Fibroblast of skin of scalp (primary cell): ENCODE measurements around the gene GRK2.
A peak's percentile ranks its signal among the peaks of the same experiment; 100 is the strongest.

Experiments used
- DNase-seq: peaks from one replicate; pipeline ENCODE4 v3.0.0-alpha.2; 2013

The GRK2 gene

DNA sequence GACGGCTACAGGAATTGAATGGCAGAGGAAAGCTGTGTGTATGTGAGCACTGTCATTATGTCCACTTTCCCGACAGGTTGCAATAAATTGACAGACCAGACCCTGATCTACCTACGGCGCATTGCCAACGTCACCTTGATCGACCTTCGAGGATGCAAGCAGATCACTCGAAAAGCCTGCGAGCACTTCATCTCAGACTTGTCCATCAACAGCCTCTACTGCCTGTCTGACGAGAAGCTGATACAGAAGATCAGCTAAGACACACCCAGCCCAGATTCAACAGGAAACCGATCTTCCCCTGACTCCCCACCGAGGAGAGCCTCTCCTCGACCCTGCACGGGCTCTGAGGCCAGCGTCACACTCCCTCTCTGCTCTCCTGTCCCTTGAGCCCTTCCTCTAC, 11.5 kb upstream of the GRK2 start:
- no peak for DNase-seq

DNA sequence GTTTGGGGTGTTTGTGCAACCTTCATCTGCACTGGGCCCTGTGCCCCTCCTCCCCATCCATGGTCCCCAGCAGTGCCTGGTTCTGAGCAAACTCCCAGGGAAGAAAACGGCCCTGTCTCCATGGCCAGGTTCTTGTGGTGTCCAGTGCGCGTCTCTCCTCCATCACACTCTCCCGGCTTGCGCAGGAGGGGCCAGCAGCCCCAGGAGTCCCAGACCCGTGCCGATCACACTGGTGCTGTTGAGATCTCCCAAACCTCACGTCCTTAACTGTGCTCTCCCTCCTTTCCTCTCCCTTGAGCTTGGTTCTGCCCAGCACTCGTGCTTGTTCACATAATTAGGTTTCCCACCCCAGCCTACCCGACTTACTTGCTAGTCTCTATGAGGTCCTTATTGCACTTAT, 10.9 kb upstream of the GRK2 start:
- DNase-seq: no peak

DNA sequence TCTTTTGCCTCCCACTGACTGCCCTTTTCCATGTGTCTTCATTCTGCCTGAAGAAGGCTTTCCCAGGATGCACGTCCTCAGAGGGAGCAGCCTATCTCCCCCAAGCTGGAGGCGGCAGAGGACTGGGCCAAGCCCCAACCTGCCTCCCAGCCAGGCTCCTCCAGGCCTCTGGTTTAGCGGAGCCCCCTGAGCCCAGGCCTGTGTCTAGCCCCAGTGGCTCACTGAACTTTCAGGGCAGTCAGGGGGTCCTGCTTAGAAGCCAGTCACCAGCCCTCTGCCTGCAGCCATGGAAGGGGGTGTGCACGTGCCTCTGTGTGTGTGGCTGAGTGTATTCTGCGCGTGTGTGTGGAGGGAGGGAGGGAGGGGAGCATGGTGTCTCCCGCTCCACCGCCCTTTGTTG, 10.4 kb upstream of the GRK2 start:
- no peak for DNase-seq

DNA sequence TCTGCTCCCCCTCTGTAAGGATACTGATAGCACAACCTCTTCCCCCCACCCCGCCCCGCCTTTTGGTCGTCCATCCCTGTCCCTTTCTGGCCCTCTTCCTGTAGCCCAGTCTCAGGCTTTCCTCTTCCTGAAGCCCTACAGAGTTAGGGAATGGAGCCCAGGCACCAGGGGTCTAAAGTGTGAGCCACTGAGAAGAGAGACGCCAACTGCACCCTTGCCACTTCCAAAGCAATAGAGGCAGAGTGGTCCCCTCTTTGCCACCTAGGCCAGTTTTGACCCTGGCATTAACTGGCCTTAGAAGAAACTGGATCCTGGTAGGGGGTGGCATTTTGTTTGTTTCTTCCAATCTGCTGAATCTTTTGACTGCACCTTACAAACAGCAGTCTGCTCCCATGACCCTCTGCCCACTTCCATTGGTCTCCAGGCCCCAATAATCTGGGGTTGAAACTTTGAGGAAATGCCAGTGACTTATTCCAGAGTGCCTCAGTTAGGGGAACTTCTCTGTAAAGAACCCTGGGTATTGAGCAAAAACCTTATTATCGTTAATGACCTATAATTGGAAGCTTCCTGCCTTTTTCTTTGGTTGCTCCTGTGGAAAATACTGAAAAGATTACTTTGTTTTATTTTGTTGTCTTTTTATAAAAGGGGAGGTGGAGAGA, 9.7 kb upstream of the GRK2 start:
- DNase-seq: no peak

DNA sequence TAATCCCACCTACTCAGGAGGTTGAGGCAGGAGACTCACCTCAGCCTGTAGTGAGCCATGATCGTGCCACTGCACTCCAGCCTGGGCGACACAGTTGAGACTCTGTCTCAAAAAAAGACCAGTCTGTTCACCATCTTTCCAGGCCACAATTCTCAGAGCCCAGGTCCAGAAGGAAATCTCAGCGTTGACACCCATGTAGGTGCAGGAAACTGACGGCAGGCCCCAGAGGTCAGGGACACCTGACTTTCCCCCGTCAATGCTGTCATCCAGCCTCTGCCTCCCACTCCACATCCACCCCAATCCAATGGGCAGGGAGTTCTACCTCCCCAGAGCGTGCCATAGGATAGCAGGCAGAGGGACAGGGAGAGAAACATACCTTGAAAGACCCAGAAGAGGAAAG, 5.9 kb upstream of the GRK2 start:
- DNase-seq: no peak

DNA sequence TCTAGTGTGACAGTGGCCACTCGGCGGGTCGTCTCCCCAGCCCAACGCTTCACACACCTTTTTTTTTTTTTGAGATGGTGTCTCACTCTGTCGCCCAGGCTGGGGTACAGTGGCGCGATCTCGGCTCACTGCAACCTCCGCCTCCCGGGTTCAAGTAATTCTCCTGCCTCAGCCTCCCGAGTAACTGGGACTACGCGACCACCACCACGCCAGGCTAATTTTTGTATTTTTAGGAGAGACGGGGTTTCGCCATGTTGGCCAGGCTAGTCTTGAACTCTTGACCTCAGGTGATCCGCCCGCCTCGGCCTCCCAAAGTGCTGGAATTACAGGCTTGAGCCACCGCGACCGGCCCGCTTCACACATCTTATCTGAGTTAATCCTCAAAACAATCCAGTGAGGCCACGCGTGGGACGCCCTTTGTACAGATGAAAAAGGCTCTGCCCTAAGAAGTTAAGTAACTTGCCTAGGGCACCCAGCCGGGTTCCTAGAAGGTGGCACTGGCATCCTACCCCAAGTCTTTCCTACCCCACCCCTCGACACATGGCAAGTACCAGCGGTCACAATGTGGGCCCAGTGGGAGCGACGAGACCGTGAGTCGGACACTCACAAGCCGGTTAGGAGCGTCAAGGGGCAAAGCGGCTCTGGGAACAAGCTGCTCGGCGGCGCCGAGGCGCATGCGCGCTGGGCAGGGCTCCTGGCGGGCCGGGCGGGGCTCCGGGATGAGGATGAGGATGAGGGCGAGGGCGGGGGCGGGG, 5.2 kb upstream of the GRK2 start:
- peak; percentile 62 for DNase-seq

DNA sequence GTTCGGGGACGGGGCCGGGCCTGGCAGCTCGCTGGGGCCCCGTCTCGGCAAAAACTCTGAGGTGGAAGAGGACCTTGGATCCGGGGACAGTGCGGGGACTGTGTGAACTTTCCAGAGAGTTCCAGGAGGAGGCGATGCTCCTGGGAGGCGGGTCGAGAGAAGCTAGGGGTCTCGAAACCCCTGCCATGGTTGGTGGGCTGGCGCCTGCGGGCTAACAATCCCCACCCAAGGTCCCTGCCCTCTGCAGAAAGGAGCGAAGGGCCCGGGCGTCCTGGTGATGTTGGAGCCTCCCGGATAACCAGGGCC, 4.7 kb upstream of the GRK2 start:
- DNase-seq: no peak

DNA sequence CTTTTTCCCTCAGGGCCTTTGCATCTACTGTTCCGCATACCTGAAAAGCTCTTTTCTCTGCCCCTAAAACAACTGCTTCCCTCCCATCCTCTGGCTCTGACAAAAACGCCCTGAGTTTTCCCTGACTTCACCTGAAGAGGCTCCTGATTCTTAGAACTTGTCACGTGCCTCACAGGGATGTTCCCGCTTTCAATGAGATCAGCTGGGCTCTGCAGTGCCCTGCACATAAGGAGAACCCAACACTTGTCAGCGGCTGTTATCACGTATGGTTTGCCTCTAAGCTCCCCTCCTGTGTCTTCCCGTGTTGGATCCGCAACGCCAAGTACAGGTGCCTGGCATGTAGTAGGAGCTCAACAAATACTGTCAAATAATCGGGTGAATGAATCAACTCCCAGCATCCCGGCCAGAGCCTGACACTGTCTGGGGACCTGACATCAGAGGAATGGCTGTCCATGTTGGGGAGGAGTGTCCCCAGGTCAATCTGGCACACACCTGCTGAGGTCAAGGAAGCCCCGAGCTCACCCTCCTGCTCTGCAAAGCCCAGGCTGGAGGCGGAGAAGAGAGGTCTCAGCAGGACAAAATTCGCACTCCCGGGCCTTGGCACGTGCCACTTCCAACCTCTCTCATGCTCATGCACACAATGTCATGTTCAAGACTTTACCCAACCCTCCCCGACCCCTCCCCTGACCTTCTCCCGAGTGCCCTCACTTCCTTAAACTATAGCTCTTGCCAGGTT, 4.2 kb upstream of the GRK2 start:
- DNase-seq: no peak

DNA sequence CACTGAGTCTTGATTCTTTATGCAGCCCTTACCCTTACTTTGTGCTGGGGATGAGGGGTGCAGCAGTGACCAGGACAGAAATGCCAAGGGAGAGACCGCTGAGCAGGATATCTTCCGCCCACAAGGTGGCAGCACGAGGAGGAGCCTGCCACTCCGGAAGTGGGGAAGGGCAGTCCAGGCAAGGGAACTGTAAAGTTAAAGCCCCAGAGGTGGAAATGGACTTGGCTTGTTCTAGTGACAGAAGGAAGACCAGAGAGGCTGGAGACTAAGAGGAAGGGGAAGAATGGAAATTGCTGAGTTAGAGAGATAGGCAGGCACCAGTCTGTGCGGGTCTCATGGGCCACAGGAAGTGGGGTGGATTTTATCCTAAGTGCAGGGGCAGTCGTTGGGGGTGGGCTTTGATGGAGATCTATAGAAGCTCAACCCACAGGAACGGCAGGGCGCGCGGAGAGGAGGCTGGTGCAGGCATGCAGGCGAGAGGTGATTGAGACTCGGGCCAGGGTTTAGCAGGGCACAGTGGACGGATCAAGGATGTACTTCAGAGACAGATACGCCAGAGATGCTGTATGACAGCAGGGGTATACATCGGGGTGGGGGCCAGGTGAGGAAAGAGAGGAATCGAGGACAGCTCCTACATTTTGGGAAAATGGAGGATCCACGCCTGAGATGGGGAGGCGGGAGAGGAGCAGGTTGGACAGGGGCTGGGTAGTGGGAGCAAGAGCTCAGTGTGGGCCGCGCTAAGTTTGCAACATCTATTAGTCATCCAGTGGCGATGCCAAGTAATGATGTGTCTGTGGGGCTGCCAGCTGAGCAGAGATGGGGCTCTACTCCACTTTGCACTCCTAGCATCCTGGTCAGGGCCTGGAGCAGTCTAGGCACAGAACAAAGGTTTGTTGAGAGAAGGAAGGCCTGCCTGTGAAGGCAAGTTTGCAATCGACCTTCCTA, 3.3 kb upstream of the GRK2 start:
- DNase-seq: peak; percentile 80

DNA sequence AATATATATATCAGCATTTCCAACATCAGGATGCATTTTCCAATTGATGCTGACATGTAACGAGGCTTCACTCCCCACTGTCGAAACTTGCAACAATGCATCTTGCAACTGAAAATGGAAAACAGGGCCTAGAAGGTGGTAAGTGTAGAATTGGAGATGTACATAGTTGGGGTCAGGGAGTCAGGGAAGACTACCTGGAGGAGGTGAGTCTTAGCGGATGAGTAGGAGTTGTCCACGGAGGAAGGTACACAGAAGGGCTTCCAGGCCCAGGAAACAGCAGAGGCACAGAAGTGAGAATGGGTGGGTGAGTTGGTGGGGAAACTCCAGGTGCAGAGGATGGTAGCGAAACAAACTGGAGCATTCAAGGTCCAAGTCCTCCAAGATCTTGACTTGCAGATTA, 2.0 kb upstream of the GRK2 start:
- DNase-seq: no peak

DNA sequence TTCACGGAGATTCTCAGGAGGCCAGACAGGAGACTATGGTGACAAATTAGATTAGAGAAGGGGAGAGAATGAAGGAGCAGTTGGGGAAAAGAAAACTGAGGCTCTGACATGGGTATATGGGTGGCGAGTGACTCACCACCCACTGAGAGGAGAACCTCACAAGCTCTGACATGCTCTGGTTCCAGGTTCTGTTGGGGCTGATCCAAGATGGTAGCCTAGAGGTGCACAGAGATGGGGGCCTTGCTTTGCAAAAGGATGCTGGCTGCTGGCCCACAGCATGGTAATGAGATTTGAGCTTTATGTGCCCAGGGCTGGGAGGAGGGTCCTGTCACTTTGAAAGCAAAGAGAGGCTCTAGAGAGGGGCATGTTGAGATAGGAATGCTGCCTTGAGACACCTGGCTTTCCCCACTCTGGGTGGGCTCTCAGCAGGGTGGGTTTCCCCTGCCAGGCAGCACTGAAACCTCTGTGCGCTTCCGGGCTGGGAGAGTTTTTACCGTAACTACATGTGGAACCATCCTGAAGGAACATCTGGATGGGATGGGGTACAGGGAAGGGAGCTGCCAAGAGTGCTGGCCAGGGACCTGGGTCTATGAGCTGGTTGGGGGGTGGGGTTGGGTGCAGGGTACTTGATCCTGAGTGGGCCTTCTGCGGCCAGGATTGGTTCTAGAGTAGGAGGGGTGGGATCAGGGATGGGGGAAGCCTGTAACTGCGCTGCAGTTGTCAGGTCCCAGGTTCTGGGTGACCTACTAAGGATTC, 1.2 kb upstream of the GRK2 start:
- no peak for DNase-seq

DNA sequence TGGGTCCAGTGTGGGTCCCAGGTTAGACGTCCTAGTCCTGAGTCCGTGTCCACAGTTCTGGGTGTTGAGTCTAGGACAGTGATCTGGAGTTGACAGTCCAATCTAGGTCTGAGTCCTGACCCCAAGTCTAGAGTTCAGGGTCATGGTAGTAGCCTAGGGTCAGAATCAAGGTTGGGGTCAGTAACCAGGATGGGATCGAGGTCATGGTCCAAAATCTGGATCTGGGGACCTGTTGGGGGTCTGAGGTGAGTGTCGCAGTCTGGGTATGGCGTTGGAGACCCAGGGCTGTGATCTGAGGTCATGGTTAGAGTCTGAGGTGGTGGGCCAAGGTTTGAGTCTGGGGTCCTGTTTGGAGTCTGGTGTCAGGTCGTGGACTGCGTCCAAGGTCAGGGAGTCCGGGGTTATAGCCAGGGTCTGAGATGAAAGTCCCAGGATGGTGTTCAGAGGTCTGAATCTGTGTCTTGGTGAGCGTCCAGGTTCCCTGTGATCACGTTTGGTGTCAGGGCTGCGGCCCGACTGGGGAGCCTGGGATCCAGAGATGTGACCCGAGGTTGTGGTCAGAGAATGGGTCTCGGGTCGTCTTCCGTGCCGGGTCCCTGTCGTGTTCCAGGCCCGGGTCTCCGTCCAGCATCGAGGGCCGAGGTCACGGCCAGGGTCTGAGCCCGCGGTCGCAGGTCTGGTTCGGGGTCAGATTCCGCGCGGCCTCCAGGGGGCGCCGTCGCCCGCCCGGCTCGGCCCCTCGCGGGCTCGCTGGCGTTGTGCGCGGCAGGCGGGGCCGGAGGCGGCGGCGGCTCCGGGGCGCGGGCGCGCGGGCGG, 432 bp upstream of the GRK2 start:
- peak; percentile 62 for DNase-seq

DNA sequence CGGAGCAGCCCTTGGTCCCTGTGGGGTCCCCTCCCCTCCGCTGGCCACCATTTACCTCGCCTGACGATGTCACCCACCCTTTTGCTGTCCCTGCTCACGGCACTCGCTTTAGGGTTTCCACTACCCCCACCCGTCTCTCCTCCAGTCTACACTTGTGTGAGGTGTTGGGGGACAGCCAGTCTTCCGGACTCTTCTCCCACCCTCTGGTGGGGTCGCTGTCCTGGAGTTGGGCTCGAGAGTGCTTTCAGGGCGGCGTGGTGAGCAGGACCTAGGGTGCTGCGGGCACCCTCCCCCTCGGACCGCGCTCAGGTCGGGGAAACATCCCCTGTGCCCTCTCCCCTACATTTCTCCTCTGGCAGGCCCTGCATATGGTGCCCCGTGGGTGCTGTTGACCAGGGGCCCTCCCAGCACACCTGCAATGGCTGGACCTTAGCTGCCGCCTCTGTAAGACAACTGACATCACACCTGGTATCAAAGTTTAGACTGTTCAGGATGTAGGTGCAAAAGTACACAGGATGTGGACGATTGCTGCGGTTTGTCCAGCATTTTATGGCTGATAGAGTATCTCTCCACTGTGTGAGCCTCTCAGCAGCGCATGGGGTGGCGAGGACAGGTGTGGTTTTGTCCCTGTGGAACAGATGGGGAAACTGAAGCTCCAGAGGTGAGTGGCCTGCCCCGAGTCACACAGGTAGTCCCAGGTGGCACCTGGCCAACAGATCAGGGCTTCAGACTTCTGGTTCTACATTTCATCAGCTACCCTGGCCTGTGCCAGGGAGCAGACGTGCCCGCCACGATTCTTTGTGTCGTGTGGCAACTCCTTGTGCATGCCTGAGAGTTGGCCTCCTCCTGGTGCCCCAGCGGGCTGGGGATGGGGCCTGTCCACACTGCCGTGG, 1.2 kb downstream of the GRK2 start:
- DNase-seq: no peak

DNA sequence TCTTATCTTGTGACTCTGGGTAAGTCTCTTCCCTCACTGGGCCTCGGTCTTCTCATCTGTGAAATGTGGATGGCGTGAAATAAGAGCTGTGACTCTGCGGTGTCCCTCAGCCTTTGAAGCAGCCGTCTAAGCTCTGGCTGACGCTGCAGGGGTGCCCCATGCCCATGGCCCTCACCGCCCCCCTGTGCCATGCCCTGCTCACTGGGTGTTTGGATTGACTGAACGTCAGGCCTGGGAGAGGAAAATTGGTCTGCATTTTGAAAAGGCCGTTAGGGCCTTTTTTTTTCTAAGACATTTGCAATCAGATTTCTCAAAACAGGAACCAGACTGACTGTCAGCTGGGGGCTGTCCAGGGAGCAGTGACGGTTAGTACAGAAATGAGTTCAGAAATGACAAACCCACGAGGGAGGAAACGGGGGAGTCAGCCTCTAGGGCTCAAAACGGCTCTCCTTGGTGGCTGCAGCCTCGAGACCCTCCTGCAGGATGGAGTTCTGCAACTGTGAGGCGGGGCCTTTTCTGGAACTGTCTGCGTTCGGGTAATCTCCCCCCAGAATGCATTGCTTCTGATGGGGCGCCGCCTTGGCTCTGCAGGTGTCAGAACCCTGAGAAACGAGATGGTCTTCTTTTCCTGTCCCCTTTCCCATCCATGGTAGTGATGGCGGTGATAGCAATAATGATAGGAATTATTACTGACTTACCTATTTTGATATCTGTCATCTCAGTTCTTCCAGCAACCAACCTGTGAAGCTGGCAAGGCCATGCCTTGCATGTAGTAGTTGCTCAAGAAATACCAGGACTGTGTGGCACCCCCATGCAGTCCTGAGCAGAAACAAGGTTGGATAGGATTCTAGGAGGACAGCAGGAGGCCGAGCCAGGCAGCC, 2.0 kb downstream of the GRK2 start:
- DNase-seq: no peak

DNA sequence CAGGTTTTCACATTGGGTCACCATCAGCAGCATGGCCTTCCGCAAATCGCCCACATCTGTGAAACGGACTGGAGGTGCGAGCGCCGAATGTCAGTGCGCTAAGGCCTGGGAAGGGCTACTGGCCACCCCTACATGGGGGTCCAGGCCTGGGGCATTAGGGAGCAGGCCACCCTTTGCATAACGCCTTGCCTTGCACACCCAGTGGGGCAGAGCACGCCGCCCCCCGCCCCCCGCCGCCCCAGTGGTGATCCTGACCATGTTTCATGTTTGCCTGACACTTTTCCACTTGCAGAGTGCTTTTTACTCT, 2.6 kb downstream of the GRK2 start:
- no peak for DNase-seq

DNA sequence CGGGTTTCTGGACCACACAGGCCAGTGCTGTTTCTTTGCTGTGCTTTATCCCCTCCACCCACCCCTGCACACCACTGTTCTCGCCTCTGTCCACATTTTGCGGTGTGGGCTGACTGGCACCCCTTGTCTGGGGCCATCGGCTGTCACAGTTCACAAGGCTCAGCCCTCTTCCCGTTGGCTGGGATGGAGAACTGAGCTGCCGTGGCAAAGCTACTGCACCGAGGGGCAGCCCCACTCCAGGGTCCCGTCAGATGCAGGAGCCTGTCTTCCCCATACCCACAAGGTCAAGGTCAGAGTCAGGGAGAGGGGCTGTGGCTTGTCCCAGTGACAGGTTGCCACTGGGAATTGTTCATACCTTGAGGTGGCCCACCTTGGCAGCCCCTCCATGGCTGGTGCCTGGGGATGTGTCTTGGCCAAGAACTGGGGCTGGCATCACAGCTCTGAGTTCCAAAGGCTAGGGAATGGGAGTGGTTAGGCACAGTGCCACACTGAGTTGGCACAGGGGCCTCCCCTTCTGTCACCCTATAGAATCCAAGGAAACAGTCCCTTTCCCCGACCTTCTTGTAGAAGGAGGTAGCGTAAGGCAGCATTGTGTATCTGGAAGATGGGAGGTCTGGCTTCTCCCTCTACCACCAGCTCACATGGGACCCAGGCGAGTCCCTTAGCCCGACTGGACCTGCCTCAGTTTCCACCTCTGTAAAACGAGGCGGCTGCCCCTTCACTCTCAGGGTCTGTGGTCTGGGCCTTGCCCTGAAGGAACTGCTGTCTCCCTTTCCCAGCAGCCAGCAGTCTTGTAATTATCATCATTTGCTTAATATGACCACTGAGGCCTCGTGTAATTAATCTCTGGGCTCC, 3.4 kb downstream of the GRK2 start:
- no peak for DNase-seq

DNA sequence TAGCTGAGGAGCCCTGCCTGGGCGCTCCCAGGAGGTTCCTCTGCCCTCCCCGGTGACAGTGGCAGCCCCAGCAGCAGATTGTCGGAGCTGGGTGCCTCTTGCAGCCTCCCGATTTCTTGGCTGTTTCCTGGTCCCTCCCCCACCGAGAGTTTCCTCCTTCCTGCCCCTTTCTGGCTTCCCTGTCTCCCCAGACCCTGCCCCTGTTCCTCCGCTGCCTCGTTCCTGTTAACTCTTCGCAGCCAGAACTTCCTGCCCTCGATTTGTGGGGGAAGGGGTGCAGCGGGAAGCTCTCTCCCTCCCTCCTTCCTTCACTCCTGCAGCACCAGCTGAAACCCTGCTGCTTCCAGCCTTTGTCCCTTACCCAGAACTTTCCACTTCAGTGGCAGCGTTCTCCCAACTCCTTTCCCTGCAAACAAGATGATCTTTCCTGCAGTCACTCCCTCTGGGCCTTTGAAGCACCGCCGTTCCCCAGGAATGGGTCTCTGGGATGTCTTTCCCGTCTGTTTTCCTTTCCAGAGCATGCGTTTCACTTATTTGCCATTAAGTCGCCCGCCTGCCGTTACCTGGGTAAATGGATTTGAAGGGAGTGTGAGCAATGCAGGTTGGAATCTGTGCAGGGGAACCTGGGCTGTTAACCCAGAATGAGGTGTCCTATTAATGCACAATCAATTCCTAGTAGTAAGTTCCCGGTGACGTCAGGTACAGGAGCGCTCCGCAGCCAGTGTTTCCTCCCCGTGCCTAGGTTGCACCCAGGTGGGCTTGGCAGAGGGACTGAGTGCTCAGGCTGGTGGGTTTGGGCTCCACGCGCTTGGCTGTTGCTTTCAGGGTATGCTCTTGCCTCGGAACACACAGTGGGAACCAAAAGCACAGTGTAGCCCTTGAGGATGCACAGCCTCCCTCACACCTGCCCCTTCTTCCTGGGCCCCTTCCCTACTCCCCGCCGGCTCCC, 4.3 kb downstream of the GRK2 start:
- DNase-seq: no peak
